ENCODE measurements around the gene C8G.

GRCh38 chr9:136963751-136964150 is 18.7 kb downstream of the C8G start:
- TF ChIP-seq TAF1 (IDR thresholded peaks at IDR 0.05; ENCODE audit: low read depth), result no peak
- no peak for TF ChIP-seq CREB1 (IDR thresholded peaks at IDR 0.05; ENCODE audit: low read depth)
- no peak for TF ChIP-seq USF1 (IDR thresholded peaks at IDR 0.05)
- no peak for TF ChIP-seq YY1 (IDR thresholded peaks at IDR 0.05; ENCODE audit: low read depth)
- TF ChIP-seq NFIC (IDR thresholded peaks at IDR 0.05), result no peak
- TF ChIP-seq TCF12 (IDR thresholded peaks at IDR 0.05; ENCODE audit: low read depth), result no peak
- TF ChIP-seq REST (IDR thresholded peaks at IDR 0.05; ENCODE audit: low read depth), result no peak
- TF ChIP-seq RAD21 (IDR thresholded peaks at IDR 0.05; ENCODE audit: low read depth), result no peak

Measured in Ishikawa (cell line).